Tibial nerve (tissue), 4 donors: ENCODE measurements around the gene SPTBN5.

ENCODE experiments used
- CTCF ChIP-seq, 5 experiments: fragments of 200-600 bp in 3 of 5; fragments of 450-650 bp in 2 of 5; sonication (generic) in 3 of 5; IDR thresholded peaks; one replicate each; pipeline ENCODE4 v1.5.1; 2016 to 2019; ENCODE audit warnings: antibody characterized with exemption in 5 of 5, mild to moderate bottlenecking in 3 of 5, moderate library complexity in 2 of 5
- EP300 ChIP-seq, 2 donors: sonication (generic); formaldehyde crosslinking; IDR thresholded peaks; one replicate each; pipeline ENCODE4 v1.6.1; 2017; ENCODE audit warnings: antibody characterized with exemption in 2 of 2, mild to moderate bottlenecking in 1 of 2

- no peak for TF ChIP-seq CTCF (IDR thresholded peaks at IDR 0.05)
- no peak for TF ChIP-seq EP300 (IDR thresholded peaks at IDR 0.05)
These were observed 2.6 kb downstream of the SPTBN5 start for GRCh38 chr15:41891226-41891625.
